Upper lobe of right lung (tissue), 1 donor: Measurements from ENCODE around the gene EXD3. TPM values are rescaled to one million over a fixed set of nuclear protein-coding genes. Genes with fewer than 3 reads are reported as not detected.

Experiments
- ATAC-seq: fragments of 200-7000 bp; cut with Tn5 transposase; one replicate; pipeline ENCODE4 v1.9.1; 2020; ENCODE audit warnings: mild to moderate bottlenecking, moderate library complexity
- DNase-seq: peaks from one replicate; pipeline ENCODE4 v3.0.0-alpha.2; 2020
- H3K27ac ChIP-seq: fragments of 200-600 bp; one replicate; pipeline ENCODE4 v1.8.0; 2022
- H3K27me3 ChIP-seq: fragments of 200-600 bp; one replicate; pipeline ENCODE4 v1.8.0; 2022; ENCODE audit warnings: mild to moderate bottlenecking
- H3K36me3 ChIP-seq: fragments of 200-600 bp; one replicate; pipeline ENCODE4 v1.8.0; 2022
- H3K4me1 ChIP-seq: fragments of 200-600 bp; one replicate; pipeline ENCODE4 v1.8.0; 2022
- H3K4me3 ChIP-seq: fragments of 200-600 bp; one replicate; pipeline ENCODE4 v1.8.0; 2022; ENCODE audit warnings: mild to moderate bottlenecking
- H3K9me3 ChIP-seq: fragments of 200-600 bp; one replicate; pipeline ENCODE4 v1.8.0; 2022
- CTCF ChIP-seq: fragments of 200-600 bp; IDR thresholded peaks from one replicate; pipeline ENCODE4 v1.8.0; 2022; ENCODE audit warnings: antibody characterized with exemption
- intact Hi-C: fragments of 100-400 bp; cut with DNase I; formaldehyde crosslinking; loops from one replicate; pipeline ENCODE4 v1.11.0; 2022
- total RNA-seq: library from RNA; stranded (reverse); fragmentation: NEBNext Ultra II Directional; extraction: Animal tissue kit (Norgen Biotek cat#: 25700); gene quantifications from one replicate; pipeline ENCODE4 v1.2.1, GENCODE V29; 2021
- donor health status: DM: no; HTN: yes; CAD: no; lungs with severe emphysema.

EXD3 gene
- total RNA-seq, 1 donor from 2014 or later = 27.3 TPM

- H3K4me3 ChIP-seq = no peak overlapping the region
- intact Hi-C loops = loop anchor here (10.0 kb wide), 1 partner anchor 114 kb away; no protein-coding TSS in a partner anchor
- no peaks in the 10 kb centered on the region for H3K9me3 ChIP-seq
- no peaks in the 10 kb centered on the region for H3K36me3 ChIP-seq
- H3K27ac ChIP-seq = no peak overlapping the region
- ATAC-seq (no peak), DNase-seq (no peak)
- peaks cover 30% of the 10 kb centered on the region for H3K4me1 ChIP-seq
- H3K27me3 ChIP-seq = no peaks in the 10 kb centered on the region
- no peak for TF ChIP-seq CTCF
Measured at GRCh38 chr9:137408651-137409405, 14.1 kb downstream of the EXD3 start.

- Histone ChIP-seq H3K27ac (no peak overlapping the region), H3K4me1 (peaks cover 30% of the 10 kb centered on the region), H3K36me3 (no peaks in the 10 kb centered on the region), H3K27me3 (no peaks in the 10 kb centered on the region), H3K4me3 (no peak overlapping the region), H3K9me3 (no peaks in the 10 kb centered on the region)
- intact Hi-C loops = loop anchor here (10.0 kb wide), 1 partner anchor 113 kb away; no protein-coding TSS in a partner anchor
- no peak for DNase-seq
- TF ChIP-seq CTCF = no peak
- no peak for ATAC-seq
Measured at GRCh38 chr9:137407590-137408300, 15.2 kb downstream of the EXD3 start.

GRCh38 chr9:137406876-137407589 is 15.9 kb downstream of the EXD3 start:
- H3K27ac ChIP-seq = peak overlapping the region; percentile 47
- TF ChIP-seq CTCF = peak; percentile 71
- DNase-seq (peak; percentile 85), ATAC-seq (peak; percentile 89)
- intact Hi-C loops = loop anchor here (10.0 kb wide), 1 partner anchor 112 kb away; no protein-coding TSS in a partner anchor
- H3K4me3 ChIP-seq = peak overlapping the region; percentile 40
- H3K36me3 ChIP-seq = no peaks in the 10 kb centered on the region
- peaks cover 24% of the 10 kb centered on the region for H3K4me1 ChIP-seq
- no peaks in the 10 kb centered on the region for H3K27me3 ChIP-seq
- no peaks in the 10 kb centered on the region for H3K9me3 ChIP-seq

- ATAC-seq (no peak), DNase-seq (no peak)
- no peaks in the 10 kb centered on the region for H3K36me3 ChIP-seq
- intact Hi-C loops = loop anchor here (10.0 kb wide), 1 partner anchor 111 kb away; no protein-coding TSS in a partner anchor
- no peaks in the 10 kb centered on the region for H3K9me3 ChIP-seq
- peaks cover 19% of the 10 kb centered on the region for H3K4me1 ChIP-seq
- H3K4me3 ChIP-seq = peak overlapping the region; percentile 40
- no peak overlapping the region for H3K27ac ChIP-seq
- no peaks in the 10 kb centered on the region for H3K27me3 ChIP-seq
- TF ChIP-seq CTCF = no peak
Measured at GRCh38 chr9:137406085-137406760, 16.7 kb downstream of the EXD3 start.

GRCh38 chr9:137405677-137406081 is 17.3 kb downstream of the EXD3 start:
- no peak for ATAC-seq
- Histone ChIP-seq H3K4me3 (no peak overlapping the region), H3K9me3 (no peaks in the 10 kb centered on the region), H3K27ac (no peak overlapping the region), H3K4me1 (peaks cover 14% of the 10 kb centered on the region), H3K36me3 (no peaks in the 10 kb centered on the region), H3K27me3 (no peaks in the 10 kb centered on the region)
- intact Hi-C loops = loop anchor here (10.0 kb wide), 1 partner anchor 111 kb away; no protein-coding TSS in a partner anchor
- TF ChIP-seq CTCF = no peak
- DNase-seq = no peak
